Spleen (tissue), 11 donors: Measurements from ENCODE around the gene SKOR1. TPM values are rescaled to one million over a fixed set of nuclear protein-coding genes. Genes with fewer than 3 reads are reported as not detected.

ENCODE experiments used
- DNase-seq: peaks from one replicate; pipeline ENCODE4 v3.0.0-alpha.2; 2020
- H3K27ac ChIP-seq, 8 donors: fragments of 200-600 bp; sonication (generic) in 7 of 8; 1 replicate in 4 of 8; 2 replicates in 4 of 8; pipeline versions ENCODE4 v1.5.0 to v1.8.0; 2016 to 2021; ENCODE audit warnings: inconsistent platforms in 4 of 8, mild to moderate bottlenecking in 4 of 8, moderate library complexity in 1 of 8
- H3K27me3 ChIP-seq, 7 donors: fragments of 200-600 bp; sonication (generic) in 6 of 7; replicated peaks in 1 of 7; 1 replicate in 4 of 7; 2 replicates in 3 of 7; pipeline versions ENCODE4 v1.5.0 to v1.8.0; 2016 to 2021; ENCODE audit warnings: inconsistent platforms in 3 of 7, mild to moderate bottlenecking in 1 of 7
- H3K36me3 ChIP-seq, 6 donors: fragments of 200-600 bp; sonication (generic) in 5 of 6; 1 replicate in 4 of 6; 2 replicates in 2 of 6; pipeline versions ENCODE4 v1.5.0 to v1.8.0; 2016 to 2021; ENCODE audit warnings: inconsistent platforms in 2 of 6
- H3K4me1 ChIP-seq, 6 donors: fragments of 200-600 bp; sonication (generic) in 5 of 6; 1 replicate in 3 of 6; 2 replicates in 3 of 6; pipeline versions ENCODE4 v1.5.0 to v1.8.0; 2016 to 2021; ENCODE audit warnings: inconsistent platforms in 3 of 6
- H3K4me3 ChIP-seq, 8 donors: fragments of 200-600 bp; sonication (generic) in 7 of 8; 1 replicate in 4 of 8; 2 replicates in 4 of 8; pipeline versions ENCODE4 v1.5.0 to v1.8.0; 2016 to 2021; ENCODE audit warnings: inconsistent platforms in 4 of 8, mild to moderate bottlenecking in 4 of 8, moderate library complexity in 2 of 8
- H3K9me3 ChIP-seq, 8 donors: fragments of 200-600 bp; sonication (generic) in 7 of 8; 1 replicate in 4 of 8; 2 replicates in 4 of 8; pipeline versions ENCODE4 v1.5.0 to v1.8.0; 2016 to 2021; ENCODE audit warnings: inconsistent platforms in 4 of 8
- POLR2A ChIP-seq, 3 donors: fragments of 450-650 bp; IDR thresholded peaks; one replicate each; pipeline ENCODE4 v1.5.1; 2017; ENCODE audit warnings: antibody characterized with exemption in 3 of 3, mild to moderate bottlenecking in 1 of 3
- POLR2AphosphoS5 ChIP-seq, 3 donors: sonication (generic); formaldehyde crosslinking; IDR thresholded peaks; one replicate each; pipeline ENCODE4 v1.5.1; 2017; ENCODE audit warnings: antibody characterized with exemption in 3 of 3
- WGBS, 5 donors: extraction: QIAGEN DNeasy Blood & Tissue Kit in 3 of 5; methylation state at CpG; one replicate each; pipeline versions ENCODE4 v1.1.5 to v1.1.7; 2013 to 2018; 5-methylcytosine and 5-hydroxymethylcytosine counted together
- intact Hi-C: fragments of 100-400 bp; cut with DNase I; formaldehyde crosslinking; loops from one replicate; pipeline ENCODE4 v1.15.0; 2023; ENCODE audit warnings: low total_unique reads
- polyA plus RNA-seq, 3 donors: library from polyadenylated mRNA; stranded (reverse); fragments of 200-250 nt; gene quantifications; one replicate each; pipeline ENCODE4 v1.2.1, GENCODE V29; 2013
- total RNA-seq, 7 donors: library from RNA; depleted of rRNA in 3 of 7; stranded (reverse); fragments of >200 nt in 3 of 7; fragmentation: NEBNext Ultra II Directional in 4 of 7; extraction: Animal tissue kit (Norgen Biotek cat#: 25700) in 4 of 7; gene quantifications; one replicate each; pipeline versions ENCODE4 v1.1.0 to v1.2.1, GENCODE V29; 2016 to 2021
- TF ChIP-seq, protein P1 (sequence below), 11 experiments: fragments of 200-600 bp in 7 of 11; fragments of 450-650 bp in 4 of 11; sonication (generic) in 4 of 11; IDR thresholded peaks in 8 of 11; conservative IDR thresholded peaks in 3 of 11; 1 replicate in 7 of 11; 2 replicates in 4 of 11; pipeline versions ENCODE4 v1.4.0 to v1.8.0; 2016 to 2021; ENCODE audit warnings: antibody characterized with exemption in 11 of 11, inconsistent platforms in 4 of 11, mild to moderate bottlenecking in 1 of 11
- donor health status: healthy with polysubstance abuse.
- donor health status: DM: no; HTN: no; CAD: no; lungs with moderate emphysema.
- donor health status: DM: no; HTN: no; CAD: no.
- donor health status: Bipolar disorder and iron deficiency.
- donor health status: healthy.
- donor health status: DM: no; HTN: no; CAD: no.
- donor health status: DM: yes; HTN: yes; CAD: no.

The SKOR1 gene
- total and polyA plus RNA-seq, 10 donors = 0.06 to 1.1 (median 0.37) TPM

DNA sequence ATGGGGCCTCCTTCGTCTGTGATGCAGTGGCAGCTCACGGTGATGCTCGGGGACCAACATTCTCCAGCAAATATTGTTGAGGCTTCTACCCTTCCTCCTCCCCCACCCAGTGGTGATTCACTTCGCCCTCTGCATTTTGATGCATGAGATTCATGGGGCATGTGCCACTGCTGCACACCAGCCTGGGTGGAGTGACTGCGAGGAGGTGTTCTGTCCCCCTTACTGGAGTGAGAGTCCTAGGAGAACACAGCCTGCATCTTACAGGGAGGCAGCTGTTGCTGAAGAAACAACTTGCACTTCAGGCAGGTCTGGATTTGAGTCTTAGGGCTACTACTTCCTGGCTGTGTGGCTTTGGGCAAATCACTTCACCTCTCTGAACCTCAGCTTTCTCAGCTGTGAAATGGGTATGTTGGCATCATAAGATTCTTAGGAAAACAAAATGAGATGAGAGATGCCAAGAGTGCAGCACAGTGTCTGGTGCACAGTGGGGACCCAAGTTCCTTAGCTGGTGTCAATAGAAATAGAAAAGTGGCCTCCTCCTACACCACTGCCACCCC lies 10.2 kb upstream of the SKOR1 start:
- TF ChIP-seq, protein P1, sequence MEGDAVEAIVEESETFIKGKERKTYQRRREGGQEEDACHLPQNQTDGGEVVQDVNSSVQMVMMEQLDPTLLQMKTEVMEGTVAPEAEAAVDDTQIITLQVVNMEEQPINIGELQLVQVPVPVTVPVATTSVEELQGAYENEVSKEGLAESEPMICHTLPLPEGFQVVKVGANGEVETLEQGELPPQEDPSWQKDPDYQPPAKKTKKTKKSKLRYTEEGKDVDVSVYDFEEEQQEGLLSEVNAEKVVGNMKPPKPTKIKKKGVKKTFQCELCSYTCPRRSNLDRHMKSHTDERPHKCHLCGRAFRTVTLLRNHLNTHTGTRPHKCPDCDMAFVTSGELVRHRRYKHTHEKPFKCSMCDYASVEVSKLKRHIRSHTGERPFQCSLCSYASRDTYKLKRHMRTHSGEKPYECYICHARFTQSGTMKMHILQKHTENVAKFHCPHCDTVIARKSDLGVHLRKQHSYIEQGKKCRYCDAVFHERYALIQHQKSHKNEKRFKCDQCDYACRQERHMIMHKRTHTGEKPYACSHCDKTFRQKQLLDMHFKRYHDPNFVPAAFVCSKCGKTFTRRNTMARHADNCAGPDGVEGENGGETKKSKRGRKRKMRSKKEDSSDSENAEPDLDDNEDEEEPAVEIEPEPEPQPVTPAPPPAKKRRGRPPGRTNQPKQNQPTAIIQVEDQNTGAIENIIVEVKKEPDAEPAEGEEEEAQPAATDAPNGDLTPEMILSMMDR (IDR thresholded peaks at IDR 0.05 in 8 of 11, conservative IDR thresholded peaks at IDR 0.05 in 3 of 11) = no peak
- H3K36me3 ChIP-seq = peaks cover 0 to 13% (median 0%) of the 10 kb centered on the region in 6 donors

DNA sequence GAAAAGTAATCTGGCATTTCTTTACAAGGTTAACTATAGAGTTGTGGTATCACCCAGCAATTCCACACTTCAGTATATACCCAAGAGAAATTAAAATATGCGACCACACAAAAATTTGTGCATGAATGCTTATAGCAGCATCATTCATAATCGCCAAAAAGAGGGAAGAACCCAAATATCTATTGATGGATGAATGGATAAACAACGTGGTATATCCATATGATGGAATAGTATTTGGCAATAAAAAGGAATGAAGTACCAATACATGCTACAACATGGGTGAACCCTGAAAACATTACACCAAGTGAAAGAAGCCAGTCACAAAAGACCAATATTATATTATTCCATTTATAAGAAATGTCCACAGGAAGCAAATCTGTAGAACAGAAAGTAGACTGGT lies 8.6 kb upstream of the SKOR1 start:
- Histone ChIP-seq H3K9me3 (peaks cover 0 to 16% (median 6%) of the 10 kb centered on the region in 8 donors), H3K27me3 (peaks cover 0 to 48% (median 32%) of the 10 kb centered on the region in 7 donors), H3K4me1 (peaks cover 0 to 31% (median 17%) of the 10 kb centered on the region in 6 donors), H3K4me3 (no peak overlapping the region), H3K36me3 (peaks cover 0 to 13% (median 0%) of the 10 kb centered on the region in 6 donors), H3K27ac (no peak overlapping the region)
- no peak for DNase-seq
- TF ChIP-seq POLR2A (IDR thresholded peaks at IDR 0.05) (no peak), POLR2AphosphoS5 (IDR thresholded peaks at IDR 0.05) (no peak)
- TF ChIP-seq, protein P1 (IDR thresholded peaks at IDR 0.05 in 8 of 11, conservative IDR thresholded peaks at IDR 0.05 in 3 of 11) = no peak
- WGBS, 5 donors = 90 to 97% (median 92%) methylated on average over 3 of the region's 3 CpGs
- intact Hi-C loops = no loop called here

More for the DNA sequence above, 10.2 kb upstream of the SKOR1 start:
- H3K27me3 ChIP-seq = peaks cover 0 to 32% (median 16%) of the 10 kb centered on the region in 7 donors
- no peak overlapping the region for H3K27ac ChIP-seq
- peaks cover 0 to 16% (median 6%) of the 10 kb centered on the region in 8 donors for H3K9me3 ChIP-seq
- intact Hi-C loops = no loop called here
- DNase-seq = peak; percentile 34
- 75 to 96% (median 77%) methylated on average over 5 of the region's 5 CpGs for WGBS, 5 donors
- peaks cover 0 to 15% (median 7%) of the 10 kb centered on the region in 6 donors for H3K4me1 ChIP-seq
- H3K4me3 ChIP-seq = no peak overlapping the region

DNA sequence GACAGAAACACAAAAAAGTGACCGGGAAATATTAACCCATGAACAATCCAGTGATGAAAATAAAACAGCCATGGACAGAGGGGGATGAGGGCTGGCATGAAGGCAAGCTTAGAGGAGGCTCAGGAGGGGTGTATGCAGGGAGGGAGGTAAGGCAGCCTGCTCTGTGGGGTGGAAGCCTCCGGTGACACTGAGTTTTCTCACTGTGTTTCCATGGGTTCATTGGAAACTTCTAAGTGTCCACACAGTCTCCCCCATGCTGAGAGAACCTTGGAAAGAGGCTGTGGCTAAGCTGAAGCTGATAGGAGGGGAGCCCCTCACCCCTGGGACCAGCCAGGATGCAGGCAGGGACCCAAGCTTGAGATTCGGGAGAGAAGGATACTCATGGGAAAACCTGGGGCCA lies 6.8 kb upstream of the SKOR1 start:
- TF ChIP-seq POLR2AphosphoS5 (IDR thresholded peaks at IDR 0.05) = no peak
- H3K9me3 ChIP-seq = peaks cover 0 to 16% (median 6%) of the 10 kb centered on the region in 8 donors
- H3K4me3 ChIP-seq = no peak overlapping the region
- peaks cover under 1 to 42% (median 31%) of the 10 kb centered on the region in 6 donors for H3K4me1 ChIP-seq
- no peak overlapping the region for H3K27ac ChIP-seq
- WGBS, 5 donors = 74 to 87% (median 83%) methylated on average over 3 of the region's 3 CpGs
- no peak for DNase-seq
- peaks cover 0 to 13% (median 0%) of the 10 kb centered on the region in 6 donors for H3K36me3 ChIP-seq
- H3K27me3 ChIP-seq = peaks cover 11 to 66% (median 50%) of the 10 kb centered on the region in 7 donors
- intact Hi-C loops = no loop called here

DNA sequence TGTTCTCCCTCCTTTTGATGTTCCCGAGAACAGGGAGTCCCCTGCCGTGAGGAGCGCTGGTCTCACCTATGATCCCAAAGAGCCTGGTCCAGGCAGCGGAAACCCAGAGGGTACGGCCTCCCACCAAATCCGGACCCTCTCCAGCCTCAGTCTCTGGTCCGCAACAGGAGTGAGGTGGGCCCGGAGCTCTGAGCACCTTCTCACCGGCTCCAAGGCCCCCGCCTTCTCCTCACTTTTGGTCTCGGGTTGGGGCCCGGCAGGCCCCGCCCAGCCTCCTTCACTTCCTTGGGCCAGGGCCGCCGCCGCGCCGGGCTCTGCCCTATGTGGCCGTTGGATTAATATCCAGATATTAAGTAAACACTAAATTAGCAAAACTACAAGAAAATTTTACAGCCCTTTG lies 5.7 kb upstream of the SKOR1 start:
- WGBS, 5 donors = 16 to 26% (median 17%) methylated on average over 18 to 19 of the region's 19 CpGs
- H3K4me1 ChIP-seq = peaks cover 6 to 54% (median 42%) of the 10 kb centered on the region in 6 donors
- peaks cover 11 to 77% (median 61%) of the 10 kb centered on the region in 7 donors for H3K27me3 ChIP-seq
- intact Hi-C loops = no loop called here
- H3K27ac ChIP-seq = no peak overlapping the region
- H3K4me3 ChIP-seq = no peak overlapping the region
- peaks cover 0 to 16% (median 6%) of the 10 kb centered on the region in 8 donors for H3K9me3 ChIP-seq
- TF ChIP-seq POLR2A (IDR thresholded peaks at IDR 0.05) = no peak
- TF ChIP-seq, protein P1 (IDR thresholded peaks at IDR 0.05 in 8 of 11, conservative IDR thresholded peaks at IDR 0.05 in 3 of 11) = no peak
- no peak for TF ChIP-seq POLR2AphosphoS5 (IDR thresholded peaks at IDR 0.05)
- DNase-seq = peak; percentile 54
- peaks cover 0 to 12% (median 0%) of the 10 kb centered on the region in 6 donors for H3K36me3 ChIP-seq
